ENCODE results near the gene CCR4. TPM values are rescaled to one million over a fixed set of nuclear protein-coding genes. Genes with fewer than 3 reads are reported as not detected.
A peak's percentile ranks its signal among the peaks of the same experiment; 100 is the strongest.
"Not testable (repeated sequence)": the region's sequence is repeated elsewhere in the genome, so short reads cannot be mapped to it uniquely, and the experiment has no call there.

Gene CCR4
- total RNA-seq, 1 donor from 2014 or later, result 0.33 TPM

GRCh38 chr3:32977861-32978260, 26.4 kb downstream of the CCR4 start:
- ATAC-seq, result no peak

GRCh38 chr3:32978331-32978730, 26.9 kb downstream of the CCR4 start:
- no peak for ATAC-seq

More at GRCh38 chr3:32977861-32978260, 26.4 kb downstream of the CCR4 start:
- DNase-seq (ENCODE audit: low spot score), result no peak

GRCh38 chr3:32983124-32983523, 31.7 kb downstream of the CCR4 start:
- ATAC-seq (no peak), DNase-seq (ENCODE audit: low spot score) (no peak)

More at GRCh38 chr3:32978331-32978730, 26.9 kb downstream of the CCR4 start:
- DNase-seq (ENCODE audit: low spot score), result no peak

- not testable (repeated sequence) for DNase-seq (ENCODE audit: low spot score); ATAC-seq
These were observed 33.5 kb downstream of the CCR4 start for GRCh38 chr3:32984918-32985317.

GRCh38 chr3:32989171-32989570, 37.7 kb downstream of the CCR4 start:
- ATAC-seq (no peak), DNase-seq (ENCODE audit: low spot score) (no peak)

GRCh38 chr3:32990116-32990515, 38.7 kb downstream of the CCR4 start:
- ATAC-seq (no peak), DNase-seq (ENCODE audit: low spot score) (no peak)

GRCh38 chr3:32991781-32992180, 40.3 kb downstream of the CCR4 start:
- DNase-seq (ENCODE audit: low spot score) (no peak), ATAC-seq (no peak)

GRCh38 chr3:32992310-32992686, 40.9 kb downstream of the CCR4 start:
- DNase-seq (ENCODE audit: low spot score) (no peak), ATAC-seq (no peak)

GRCh38 chr3:32994045-32994444, 42.6 kb downstream of the CCR4 start:
- no peak for DNase-seq (ENCODE audit: low spot score)
- ATAC-seq, result no peak

GRCh38 chr3:32995098-32995497, 43.7 kb downstream of the CCR4 start:
- no peak for DNase-seq (ENCODE audit: low spot score)
- no peak for ATAC-seq

GRCh38 chr3:32996048-32996754, 44.8 kb downstream of the CCR4 start:
- no peak for DNase-seq (ENCODE audit: low spot score)
- ATAC-seq, result no peak

- DNase-seq (ENCODE audit: low spot score), result no peak
- ATAC-seq, result no peak
These were observed 45.3 kb downstream of the CCR4 start for GRCh38 chr3:32996755-32997091.

- ATAC-seq (no peak), DNase-seq (ENCODE audit: low spot score) (no peak)
These were observed 47.4 kb downstream of the CCR4 start for GRCh38 chr3:32998631-32999451.

GRCh38 chr3:33000691-33001385, 49.4 kb downstream of the CCR4 start:
- DNase-seq (ENCODE audit: low spot score) (no peak), ATAC-seq (no peak)

GRCh38 chr3:33001889-33002288, 50.4 kb downstream of the CCR4 start:
- DNase-seq (ENCODE audit: low spot score) (no peak), ATAC-seq (no peak)

GRCh38 chr3:33003308-33003707, 51.9 kb downstream of the CCR4 start:
- DNase-seq (ENCODE audit: low spot score) (no peak), ATAC-seq (peak; percentile 69)

GRCh38 chr3:33004205-33004604, 52.8 kb downstream of the CCR4 start:
- ATAC-seq (no peak), DNase-seq (ENCODE audit: low spot score) (no peak)

GRCh38 chr3:33004961-33005360, 53.5 kb downstream of the CCR4 start:
- DNase-seq (ENCODE audit: low spot score) (no peak), ATAC-seq (no peak)
